DND-41 (cell line): ENCODE results near the gene FOXA2.

Experiments
- EZH2 ChIP-seq: IDR thresholded peaks from 3 replicates; pipeline ENCODE4 v1.6.1; 2012; ENCODE audit warnings: borderline replicate concordance, low read depth, mild to moderate bottlenecking, moderate library complexity, low read length, inconsistent platforms; ENCODE audit not compliant: severe bottlenecking
- TF ChIP-seq, protein P1 (sequence below): IDR thresholded peaks from 2 replicates; pipeline ENCODE4 v1.5.1; 2012; ENCODE audit warnings: borderline replicate concordance, low read length, moderate library complexity, mild to moderate bottlenecking; ENCODE audit not compliant: poor library complexity, severe bottlenecking; ENCODE audit errors: extremely low read depth

DNA sequence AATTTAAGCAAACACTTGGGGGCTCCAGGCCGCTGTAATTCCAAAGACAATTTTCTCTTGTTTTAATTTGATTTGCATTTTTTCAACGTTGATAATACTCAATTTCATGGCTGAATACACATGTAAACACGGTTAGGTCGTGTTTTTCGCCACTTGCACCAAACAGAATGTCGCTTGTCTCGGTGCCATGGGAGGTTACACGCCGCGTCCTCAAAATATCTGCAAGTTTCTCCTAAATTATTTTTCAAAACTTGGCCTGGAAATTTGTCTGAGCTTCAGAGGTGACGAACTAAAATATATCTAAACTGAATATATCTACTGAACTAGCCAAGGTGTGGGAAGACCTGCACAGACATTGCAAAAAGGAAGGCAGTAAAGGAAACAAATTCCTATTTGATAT, 15.0 kb downstream of the FOXA2 start:
- TF ChIP-seq, protein P1, sequence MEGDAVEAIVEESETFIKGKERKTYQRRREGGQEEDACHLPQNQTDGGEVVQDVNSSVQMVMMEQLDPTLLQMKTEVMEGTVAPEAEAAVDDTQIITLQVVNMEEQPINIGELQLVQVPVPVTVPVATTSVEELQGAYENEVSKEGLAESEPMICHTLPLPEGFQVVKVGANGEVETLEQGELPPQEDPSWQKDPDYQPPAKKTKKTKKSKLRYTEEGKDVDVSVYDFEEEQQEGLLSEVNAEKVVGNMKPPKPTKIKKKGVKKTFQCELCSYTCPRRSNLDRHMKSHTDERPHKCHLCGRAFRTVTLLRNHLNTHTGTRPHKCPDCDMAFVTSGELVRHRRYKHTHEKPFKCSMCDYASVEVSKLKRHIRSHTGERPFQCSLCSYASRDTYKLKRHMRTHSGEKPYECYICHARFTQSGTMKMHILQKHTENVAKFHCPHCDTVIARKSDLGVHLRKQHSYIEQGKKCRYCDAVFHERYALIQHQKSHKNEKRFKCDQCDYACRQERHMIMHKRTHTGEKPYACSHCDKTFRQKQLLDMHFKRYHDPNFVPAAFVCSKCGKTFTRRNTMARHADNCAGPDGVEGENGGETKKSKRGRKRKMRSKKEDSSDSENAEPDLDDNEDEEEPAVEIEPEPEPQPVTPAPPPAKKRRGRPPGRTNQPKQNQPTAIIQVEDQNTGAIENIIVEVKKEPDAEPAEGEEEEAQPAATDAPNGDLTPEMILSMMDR: no peak
- TF ChIP-seq EZH2: no peak
